Astrocyte (in vitro differentiated cells and primary cell): ENCODE measurements around the gene CD200. TPM values are rescaled to one million over a fixed set of nuclear protein-coding genes. Genes with fewer than 3 reads are reported as not detected.
A peak's percentile ranks its signal among the peaks of the same experiment; 100 is the strongest.

Experiments used
- DNase-seq: peaks from one replicate; pipeline ENCODE4 v3.0.0-alpha.2; 2010; ENCODE audit warnings: low read depth
- FAIRE-seq: peaks from 2 replicates; lab custom pipeline; 2011; peaks lifted over from hg19 to GRCh38; lab: Jason Lieb, UNC
- H2AFZ ChIP-seq: 2 replicates; pipeline ENCODE4 v1.6.0; 2012; ENCODE audit warnings: low read depth, low read length, inconsistent platforms
- H3K27ac ChIP-seq: 2 replicates; pipeline ENCODE4 v1.5.1; 2011; ENCODE audit warnings: low read depth, low read length, inconsistent platforms
- H3K27me3 ChIP-seq: 2 replicates; pipeline ENCODE4 v1.6.0; 2011; ENCODE audit warnings: low read length, inconsistent platforms; ENCODE audit not compliant: insufficient read depth
- H3K36me3 ChIP-seq: 2 replicates; pipeline ENCODE4 v1.5.1; 2011; ENCODE audit warnings: low read length, inconsistent platforms; ENCODE audit not compliant: insufficient read depth
- H3K4me1 ChIP-seq: 2 replicates; pipeline ENCODE4 v1.5.1; 2011; ENCODE audit warnings: low read length, inconsistent platforms; ENCODE audit not compliant: insufficient read depth
- H3K4me2 ChIP-seq: 2 replicates; pipeline ENCODE4 v1.6.0; 2012; ENCODE audit warnings: low read length, inconsistent platforms
- H3K4me3 ChIP-seq: 2 replicates; pipeline ENCODE4 v1.5.1; 2011; ENCODE audit warnings: low read depth, mild to moderate bottlenecking, low read length, inconsistent platforms; ENCODE audit not compliant: insufficient read depth
- H3K79me2 ChIP-seq: 2 replicates; pipeline ENCODE4 v1.6.0; 2012; ENCODE audit warnings: mild to moderate bottlenecking, low read length, inconsistent platforms; ENCODE audit not compliant: insufficient read depth
- H3K9ac ChIP-seq: 2 replicates; pipeline ENCODE4 v1.6.0; 2012; ENCODE audit warnings: mild to moderate bottlenecking, low read length, inconsistent platforms
- H3K9me3 ChIP-seq: 2 replicates; pipeline ENCODE4 v1.5.1; 2012; ENCODE audit warnings: low read depth, mild to moderate bottlenecking, low read length, inconsistent platforms; ENCODE audit not compliant: insufficient read depth
- H4K20me1 ChIP-seq: 2 replicates; pipeline ENCODE4 v1.6.0; 2012; ENCODE audit warnings: low read length, inconsistent platforms; ENCODE audit not compliant: insufficient read depth
- H3K27ac Mint-ChIP-seq: one replicate; pipeline ENCODE4 v1.8.0; 2021; ENCODE audit warnings: mild to moderate bottlenecking, mixed read lengths; ENCODE audit not compliant: unreplicated experiment
- H3K27me3 Mint-ChIP-seq: one replicate; pipeline ENCODE4 v1.8.0; 2021; ENCODE audit warnings: low read depth, mixed read lengths; ENCODE audit not compliant: unreplicated experiment
- H3K36me3 Mint-ChIP-seq: one replicate; pipeline ENCODE4 v1.8.0; 2021; ENCODE audit warnings: low read depth, mixed read lengths; ENCODE audit not compliant: unreplicated experiment
- H3K4me1 Mint-ChIP-seq: one replicate; pipeline ENCODE4 v1.8.0; 2021; ENCODE audit warnings: low read depth, mixed read lengths; ENCODE audit not compliant: unreplicated experiment
- H3K4me3 Mint-ChIP-seq: one replicate; pipeline ENCODE4 v1.8.0; 2021; ENCODE audit warnings: mild to moderate bottlenecking, moderate library complexity, mixed read lengths; ENCODE audit not compliant: unreplicated experiment
- H3K9me3 Mint-ChIP-seq: one replicate; pipeline ENCODE4 v1.8.0; 2021; ENCODE audit warnings: mild to moderate bottlenecking, mixed read lengths; ENCODE audit not compliant: unreplicated experiment
- EZH2 ChIP-seq: IDR thresholded peaks from 2 replicates; pipeline ENCODE4 v1.6.1; 2012; ENCODE audit warnings: mild to moderate bottlenecking, low read length, inconsistent platforms; ENCODE audit not compliant: insufficient read depth
- total RNA-seq: library from RNA; stranded (reverse); gene quantifications from 2 replicates; pipeline ENCODE4 v1.2.1, GENCODE V29; 2021
- TF ChIP-seq, protein P1 (sequence below): IDR thresholded peaks from 2 replicates; pipeline ENCODE4 v1.5.1; 2011; ENCODE audit warnings: low read depth, mild to moderate bottlenecking, inconsistent platforms, low read length, moderate library complexity; ENCODE audit not compliant: insufficient read depth

The CD200 gene
- total RNA-seq, 1 donor from 2014 or later: 11.1 TPM

DNA sequence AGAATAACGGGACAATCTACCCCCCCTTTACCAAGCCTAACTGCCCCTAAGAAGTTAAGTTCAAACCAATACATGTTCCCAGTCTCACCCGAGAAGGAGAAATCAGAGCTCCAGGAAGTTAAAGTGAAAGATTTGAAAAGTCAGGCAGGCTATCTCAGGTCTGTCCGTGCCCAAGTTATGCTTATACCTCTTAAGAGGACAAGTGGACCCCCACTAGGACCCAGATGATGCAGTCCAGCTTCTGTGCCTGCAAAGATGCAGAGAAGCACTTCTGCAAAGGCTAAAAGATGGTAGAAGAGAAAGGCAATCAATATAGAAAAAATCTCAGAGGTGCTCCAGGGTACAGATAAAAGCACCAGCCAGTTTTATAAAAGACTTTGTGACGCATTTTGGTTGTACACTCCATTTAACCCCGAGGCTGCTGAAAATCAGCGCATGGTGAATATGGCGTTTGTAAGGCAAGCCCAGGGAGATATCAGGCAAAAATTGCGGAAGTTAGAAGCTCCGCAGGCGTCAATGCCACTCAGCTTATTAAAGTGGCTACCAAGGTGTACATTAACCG, 29.1 kb upstream of the CD200 start:
- Histone ChIP-seq H3K27ac (no peak overlapping the region), H3K4me2 (peak overlapping the region; percentile 94), H3K4me3 (peak overlapping the region; percentile 74), H2AFZ (peak overlapping the region; percentile 85), H3K4me1 (peaks cover 19% of the 10 kb centered on the region), H3K27me3 (no peaks in the 10 kb centered on the region), H3K79me2 (no peaks in the 10 kb centered on the region), H3K9ac (peak overlapping the region; percentile 81), H3K36me3 (no peaks in the 10 kb centered on the region), H3K9me3 (no peaks in the 10 kb centered on the region), H4K20me1 (no peaks in the 10 kb centered on the region)
- H3K36me3 Mint-ChIP-seq: no peaks in the 10 kb centered on the region
- H3K27ac Mint-ChIP-seq: no peak overlapping the region
- FAIRE-seq: no peak
- H3K4me1 Mint-ChIP-seq: peaks cover 7% of the 10 kb centered on the region
- TF ChIP-seq, protein P1, sequence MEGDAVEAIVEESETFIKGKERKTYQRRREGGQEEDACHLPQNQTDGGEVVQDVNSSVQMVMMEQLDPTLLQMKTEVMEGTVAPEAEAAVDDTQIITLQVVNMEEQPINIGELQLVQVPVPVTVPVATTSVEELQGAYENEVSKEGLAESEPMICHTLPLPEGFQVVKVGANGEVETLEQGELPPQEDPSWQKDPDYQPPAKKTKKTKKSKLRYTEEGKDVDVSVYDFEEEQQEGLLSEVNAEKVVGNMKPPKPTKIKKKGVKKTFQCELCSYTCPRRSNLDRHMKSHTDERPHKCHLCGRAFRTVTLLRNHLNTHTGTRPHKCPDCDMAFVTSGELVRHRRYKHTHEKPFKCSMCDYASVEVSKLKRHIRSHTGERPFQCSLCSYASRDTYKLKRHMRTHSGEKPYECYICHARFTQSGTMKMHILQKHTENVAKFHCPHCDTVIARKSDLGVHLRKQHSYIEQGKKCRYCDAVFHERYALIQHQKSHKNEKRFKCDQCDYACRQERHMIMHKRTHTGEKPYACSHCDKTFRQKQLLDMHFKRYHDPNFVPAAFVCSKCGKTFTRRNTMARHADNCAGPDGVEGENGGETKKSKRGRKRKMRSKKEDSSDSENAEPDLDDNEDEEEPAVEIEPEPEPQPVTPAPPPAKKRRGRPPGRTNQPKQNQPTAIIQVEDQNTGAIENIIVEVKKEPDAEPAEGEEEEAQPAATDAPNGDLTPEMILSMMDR: no peak
- no peak for TF ChIP-seq EZH2
- no peaks in the 10 kb centered on the region for H3K27me3 Mint-ChIP-seq
- peak; percentile 29 for DNase-seq
- peaks cover 3% of the 10 kb centered on the region for H3K9me3 Mint-ChIP-seq
- H3K4me3 Mint-ChIP-seq: no peak overlapping the region

DNA sequence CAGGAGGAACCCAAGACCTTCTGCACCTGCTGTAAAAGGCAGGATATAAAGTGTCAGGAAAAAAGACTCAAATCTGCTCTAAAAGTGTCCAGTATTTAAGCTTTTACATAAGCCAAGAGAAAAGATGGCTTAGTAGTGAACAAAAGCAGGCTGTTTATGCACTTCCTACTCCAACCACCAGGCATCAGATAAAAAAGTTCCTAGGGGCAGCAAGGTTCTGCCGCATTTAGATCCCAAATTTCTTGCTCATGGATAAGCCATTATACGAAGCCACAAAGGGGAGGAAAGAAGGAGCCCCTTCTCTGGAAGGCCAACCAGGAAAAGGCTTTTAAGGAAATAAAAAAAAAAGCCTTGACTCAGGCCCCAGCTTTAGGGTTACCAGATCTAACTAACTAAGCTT, 28.3 kb upstream of the CD200 start:
- H3K4me3 ChIP-seq: peak overlapping the region; percentile 74
- H4K20me1 ChIP-seq: no peaks in the 10 kb centered on the region
- no peaks in the 10 kb centered on the region for H3K27me3 ChIP-seq
- H3K36me3 ChIP-seq: no peaks in the 10 kb centered on the region
- FAIRE-seq: no peak
- H3K9me3 ChIP-seq: no peaks in the 10 kb centered on the region
- Mint-ChIP-seq H3K4me1 (peaks cover 7% of the 10 kb centered on the region), H3K27ac (no peak overlapping the region), H3K36me3 (no peaks in the 10 kb centered on the region), H3K4me3 (no peak overlapping the region), H3K9me3 (peaks cover 3% of the 10 kb centered on the region), H3K27me3 (no peaks in the 10 kb centered on the region)
- peaks cover 19% of the 10 kb centered on the region for H3K4me1 ChIP-seq
- peak overlapping the region; percentile 81 for H3K9ac ChIP-seq
- no peaks in the 10 kb centered on the region for H3K79me2 ChIP-seq
- no peak for TF ChIP-seq EZH2
- TF ChIP-seq, protein P1: peak; percentile 55
- peak overlapping the region; percentile 94 for H3K4me2 ChIP-seq
- H3K27ac ChIP-seq: no peak overlapping the region
- peak overlapping the region; percentile 85 for H2AFZ ChIP-seq
- DNase-seq: peak; percentile 5

DNA sequence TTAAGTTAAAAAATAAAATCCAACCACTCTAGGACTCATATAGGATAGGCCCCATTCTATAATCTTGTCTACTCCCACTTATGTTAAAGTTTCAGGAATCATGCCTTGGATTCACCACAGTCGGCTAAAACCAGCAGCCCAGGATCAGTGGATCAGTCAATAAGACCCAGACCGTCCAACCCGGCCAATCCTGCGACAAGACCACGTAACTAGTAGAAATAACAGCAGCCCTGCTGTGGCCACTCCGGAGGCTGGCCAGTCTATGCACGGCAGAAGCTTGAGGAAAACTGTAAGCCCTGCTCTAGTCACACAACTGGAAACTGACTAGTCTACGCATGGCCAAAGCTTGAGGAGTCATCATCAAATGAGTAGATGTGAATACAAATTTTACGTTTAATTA, 26.1 kb upstream of the CD200 start:
- Mint-ChIP-seq H3K4me1 (peaks cover 7% of the 10 kb centered on the region), H3K27ac (no peak overlapping the region), H3K4me3 (no peak overlapping the region), H3K36me3 (no peaks in the 10 kb centered on the region), H3K9me3 (peaks cover 3% of the 10 kb centered on the region), H3K27me3 (no peaks in the 10 kb centered on the region)
- DNase-seq (no peak), FAIRE-seq (no peak)
- H3K79me2 ChIP-seq: no peaks in the 10 kb centered on the region
- H3K9me3 ChIP-seq: no peaks in the 10 kb centered on the region
- peaks cover 19% of the 10 kb centered on the region for H3K4me1 ChIP-seq
- no peaks in the 10 kb centered on the region for H3K36me3 ChIP-seq
- TF ChIP-seq, protein P1: no peak
- TF ChIP-seq EZH2: no peak
- no peak overlapping the region for H3K4me2 ChIP-seq
- H3K4me3 ChIP-seq: no peak overlapping the region
- no peaks in the 10 kb centered on the region for H3K27me3 ChIP-seq
- no peaks in the 10 kb centered on the region for H4K20me1 ChIP-seq
- H3K27ac ChIP-seq: no peak overlapping the region
- no peak overlapping the region for H3K9ac ChIP-seq
- no peak overlapping the region for H2AFZ ChIP-seq
